ENCODE measurements around the gene ZFAND2B. TPM values are rescaled to one million over a fixed set of nuclear protein-coding genes. Genes with fewer than 3 reads are reported as not detected.
A peak's percentile ranks its signal among the peaks of the same experiment; 100 is the strongest.
"Not testable (repeated sequence)": the region's sequence is repeated elsewhere in the genome, so short reads cannot be mapped to it uniquely, and the experiment has no call there.

Gene ZFAND2B
- total and polyA plus RNA-seq, 2 donors: 15.3 to 38.2 TPM

DNA sequence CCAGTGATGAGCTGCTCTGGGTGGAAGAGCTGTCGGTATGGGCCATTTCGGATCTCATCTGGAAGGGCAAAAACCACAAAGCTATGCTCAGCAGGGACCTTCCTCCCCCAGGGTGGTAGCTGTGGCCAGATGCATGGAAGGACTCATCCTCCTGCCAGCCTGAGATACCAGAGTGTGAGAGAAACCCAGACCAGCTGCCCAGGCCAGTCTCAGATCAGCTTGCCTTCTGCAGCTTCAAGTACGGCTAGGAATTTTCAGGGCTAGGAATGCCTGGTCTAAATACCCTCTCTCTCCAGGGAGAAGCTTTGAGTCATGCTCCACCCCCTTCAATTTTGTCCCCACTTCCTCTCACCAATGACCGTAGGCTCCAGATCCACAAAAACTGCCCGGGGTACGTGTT, 45.1 kb downstream of the ZFAND2B start:
- Histone ChIP-seq H3K36me3 (ENCODE audit: insufficient read depth) (no peaks in the 10 kb centered on the region), H3K4me1 (ENCODE audit: insufficient read depth) (no peaks in the 10 kb centered on the region), H3K4me3 (ENCODE audit: low read depth, low read length) (no peak overlapping the region), H3K27ac (ENCODE audit: low read depth) (no peak overlapping the region)
- DNase-seq (ENCODE audit: extremely low spot score): no peak
- WGBS: 81% methylated on average over 6 of the region's 6 CpGs

DNA sequence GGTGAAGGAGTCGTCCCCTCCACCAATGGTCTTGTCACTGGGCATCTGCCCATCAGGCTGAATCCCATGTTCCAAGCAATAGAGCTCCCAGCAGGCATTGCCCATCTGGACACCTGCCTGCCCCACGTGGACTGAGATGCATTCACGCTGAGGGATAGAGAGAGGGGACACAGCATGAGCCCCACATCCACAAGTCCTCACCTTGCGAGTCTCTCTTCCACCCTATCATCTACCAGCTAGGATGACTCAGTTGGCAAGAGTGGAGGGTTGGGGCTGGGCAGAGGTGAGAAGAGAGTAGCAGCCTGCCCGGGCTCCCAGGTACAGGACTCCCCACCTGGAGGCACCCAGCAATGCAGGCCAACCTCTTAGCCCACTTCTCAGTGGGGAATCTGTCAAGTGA, 45.5 kb downstream of the ZFAND2B start:
- Histone ChIP-seq H3K4me3 (ENCODE audit: low read depth, low read length) (peak overlapping the region; percentile 59), H3K4me1 (ENCODE audit: insufficient read depth) (no peaks in the 10 kb centered on the region), H3K27ac (ENCODE audit: low read depth) (peak overlapping the region; percentile 28), H3K36me3 (ENCODE audit: insufficient read depth) (no peaks in the 10 kb centered on the region)
- no peak for DNase-seq (ENCODE audit: extremely low spot score)
- WGBS: 69% methylated on average over 5 of the region's 5 CpGs

DNA sequence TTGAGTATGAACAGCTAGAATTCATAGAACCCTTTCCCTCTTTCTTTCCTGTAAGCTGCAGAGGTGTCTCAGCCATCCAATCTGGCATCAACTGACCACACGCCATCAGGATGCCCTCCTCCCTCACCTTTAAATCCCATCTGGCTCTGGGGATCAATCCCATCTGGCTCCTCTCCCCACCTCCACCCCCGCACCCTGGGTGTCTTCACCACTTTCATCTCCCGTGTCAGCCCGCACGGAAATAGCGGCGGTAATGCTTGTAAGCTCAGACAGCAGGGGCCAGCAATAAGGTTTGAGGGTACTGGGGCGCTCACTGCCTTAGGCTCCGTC, 46.0 kb downstream of the ZFAND2B start:
- H3K4me1 ChIP-seq (ENCODE audit: insufficient read depth): no peaks in the 10 kb centered on the region
- H3K4me3 ChIP-seq (ENCODE audit: low read depth, low read length): peak overlapping the region; percentile 59
- peak overlapping the region; percentile 1 for H3K27ac ChIP-seq (ENCODE audit: low read depth)
- H3K36me3 ChIP-seq (ENCODE audit: insufficient read depth): no peaks in the 10 kb centered on the region
- DNase-seq (ENCODE audit: extremely low spot score): no peak
- WGBS: 16% methylated on average over 9 of the region's 9 CpGs

DNA sequence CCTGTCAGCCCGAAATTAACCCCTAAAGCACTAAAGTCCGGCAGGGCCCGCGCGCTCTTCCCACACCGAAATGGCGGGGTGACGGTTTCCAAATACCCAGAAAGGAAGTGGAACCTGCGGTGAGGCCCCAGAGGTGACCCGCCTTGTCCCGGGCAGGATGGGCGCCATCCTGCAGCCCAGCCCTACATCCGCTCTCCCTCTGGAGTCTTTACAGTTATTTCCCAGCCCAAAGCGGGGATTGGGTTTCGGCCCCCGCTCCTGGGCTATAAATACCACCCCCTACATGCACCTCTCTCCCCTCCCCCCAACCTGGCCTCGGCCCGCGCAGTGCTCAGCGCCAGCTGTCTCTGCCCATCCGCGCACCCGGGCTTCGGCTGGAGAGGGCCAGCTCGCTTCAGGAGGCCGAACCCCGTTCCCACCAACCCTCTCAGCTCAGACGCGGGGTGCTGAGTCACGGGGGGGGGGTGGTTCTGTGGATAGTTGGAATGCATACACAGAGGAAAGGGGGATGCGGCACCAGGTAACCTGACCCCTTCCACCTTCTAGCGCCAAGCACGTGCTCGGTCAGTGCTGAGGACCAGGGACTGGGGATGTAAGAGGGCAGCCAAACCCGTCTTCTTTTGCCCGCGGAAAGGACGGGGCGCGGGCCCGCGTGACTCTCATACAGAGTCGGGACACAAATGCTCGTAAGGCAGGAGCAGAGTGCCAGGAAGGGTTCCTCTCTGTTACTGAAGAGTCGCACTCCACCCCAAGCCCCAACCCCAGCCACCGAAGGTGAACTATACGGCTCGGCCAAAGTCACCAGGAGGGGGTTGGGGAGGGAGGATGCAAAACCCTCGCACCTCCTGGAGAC, 46.5 kb downstream of the ZFAND2B start, which contains the start of gene TUBA4B:
Gene TUBA4B, plus strand, starts transcription at position 344 of the 853 bp plus-strand sequence. Its CDS starts 165 bp downstream, at position 509.
- Histone ChIP-seq H3K36me3 (ENCODE audit: insufficient read depth) (no peaks in the 10 kb centered on the region), H3K4me3 (ENCODE audit: low read depth, low read length) (peak within 1 kb of the TSS; percentile 59), H3K27ac (ENCODE audit: low read depth) (peak within 1 kb of the TSS; percentile 43), H3K4me1 (ENCODE audit: insufficient read depth) (no peaks in the 10 kb centered on the region)
- DNase-seq (ENCODE audit: extremely low spot score): no peak
- 4% methylated on average over 49 of the region's 49 CpGs for WGBS

DNA sequence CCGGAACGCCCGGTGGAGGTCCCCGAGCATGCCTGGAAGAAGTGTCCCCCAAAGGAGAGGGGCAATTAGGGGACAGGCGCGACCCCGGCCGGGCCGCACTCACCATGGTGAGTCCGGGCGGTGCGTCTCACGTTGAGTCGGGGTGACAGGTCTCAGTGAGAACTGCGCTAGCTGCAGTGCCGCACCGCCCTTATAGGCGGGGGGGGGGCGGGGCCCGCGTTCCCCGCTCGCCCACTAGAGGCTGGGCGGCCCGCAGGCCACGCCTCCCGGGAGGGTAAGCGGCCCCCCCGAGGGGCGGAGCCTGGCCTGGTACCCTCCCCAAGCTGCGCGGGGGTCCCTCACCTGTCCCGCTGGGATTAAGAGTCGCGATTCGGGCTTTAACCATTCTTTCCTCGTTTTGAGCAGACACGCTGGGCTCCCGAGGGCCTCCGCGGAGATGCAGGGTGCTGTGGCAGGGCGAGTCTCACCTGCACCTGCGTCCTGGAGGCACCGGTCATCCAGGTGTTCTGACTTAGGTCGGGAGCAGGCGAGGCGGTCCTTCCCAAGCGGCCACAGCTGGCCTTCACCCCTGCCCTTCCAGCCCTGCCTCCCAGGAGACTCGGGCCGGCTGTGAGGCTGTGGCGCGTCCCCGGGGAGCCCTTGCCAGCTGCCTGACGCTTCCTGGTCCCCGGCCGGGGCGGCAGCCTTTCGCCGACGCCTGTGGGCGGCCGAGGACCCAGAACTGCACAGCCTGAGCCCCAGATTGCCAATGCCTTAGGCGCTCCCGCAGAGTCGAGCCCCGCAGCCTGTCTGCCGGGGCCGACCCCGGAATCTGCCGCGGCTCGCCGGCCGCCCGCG, 47.4 kb downstream of the ZFAND2B start, which contains the start of gene TUBA4A:
Gene TUBA4A, minus strand, starts transcription at position 166 of the 837 bp plus-strand sequence. Its CDS starts 60 bp downstream, at position 106.
- Histone ChIP-seq H3K4me3 (ENCODE audit: low read depth, low read length) (peak within 1 kb of the TSS; percentile 59), H3K36me3 (ENCODE audit: insufficient read depth) (no peaks in the 10 kb centered on the region), H3K4me1 (ENCODE audit: insufficient read depth) (no peaks in the 10 kb centered on the region), H3K27ac (ENCODE audit: low read depth) (peak within 1 kb of the TSS; percentile 64)
- DNase-seq (ENCODE audit: extremely low spot score): no peak
- WGBS: under 1% methylated on average over 76 of the region's 76 CpGs

DNA sequence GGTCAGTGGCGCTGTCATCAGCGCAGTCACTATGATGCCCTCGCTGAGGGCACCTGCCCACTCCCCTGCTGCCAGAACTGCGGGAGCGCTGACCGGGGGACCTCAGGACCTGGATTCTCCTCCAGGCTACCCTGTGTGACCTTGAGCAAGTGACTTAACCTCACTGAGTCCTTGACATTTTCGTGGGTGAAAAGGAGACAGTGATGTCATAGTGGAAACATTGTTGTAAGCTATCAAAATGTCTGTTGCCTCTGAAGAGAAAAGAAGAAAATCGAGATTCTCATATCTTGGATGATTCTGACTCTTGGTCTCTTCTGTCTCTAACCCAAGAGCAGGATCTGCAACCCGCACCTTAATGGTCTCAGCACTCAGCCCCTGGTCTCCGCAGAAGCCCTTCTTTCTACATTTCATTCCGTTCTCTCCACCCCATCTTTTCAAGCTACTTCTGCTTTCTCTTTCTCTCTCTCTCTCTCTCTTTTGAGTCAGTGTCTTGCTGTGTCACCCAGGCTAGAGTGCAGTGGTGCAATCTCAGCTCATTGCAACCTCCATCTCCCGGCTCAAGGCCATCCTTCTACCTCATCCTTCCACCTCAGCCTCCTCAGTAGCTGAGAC, 48.1 kb downstream of the ZFAND2B start:
- Histone ChIP-seq H3K36me3 (ENCODE audit: insufficient read depth) (no peaks in the 10 kb centered on the region), H3K4me1 (ENCODE audit: insufficient read depth) (no peaks in the 10 kb centered on the region), H3K27ac (ENCODE audit: low read depth) (no peak overlapping the region), H3K4me3 (ENCODE audit: low read depth, low read length) (peak overlapping the region; percentile 59)
- WGBS: 23% methylated on average over 12 of the region's 12 CpGs
- DNase-seq (ENCODE audit: extremely low spot score): no peak

DNA sequence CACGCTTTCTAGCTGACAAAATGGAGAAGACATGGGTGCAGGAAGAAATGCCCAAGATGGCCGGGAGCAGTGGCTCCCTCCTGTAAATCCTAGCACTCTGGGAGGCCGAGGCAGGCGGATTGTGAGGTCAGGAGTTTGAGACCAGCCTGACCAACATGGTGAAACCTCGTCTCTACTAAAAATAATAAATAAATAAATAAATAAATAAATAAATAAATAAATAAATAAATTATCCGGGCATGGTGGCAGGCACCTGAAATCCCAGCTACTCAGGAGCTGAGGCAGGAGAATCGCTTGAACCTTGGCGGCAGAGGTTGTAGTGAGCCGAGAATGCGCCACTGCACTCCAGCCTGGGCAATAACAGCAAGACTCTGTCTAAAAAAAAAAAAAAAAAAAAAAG, 52.4 kb downstream of the ZFAND2B start:
- not testable (repeated sequence) for DNase-seq (ENCODE audit: extremely low spot score); H3K27ac ChIP-seq (ENCODE audit: low read depth); H3K4me1 ChIP-seq (ENCODE audit: insufficient read depth); H3K4me3 ChIP-seq (ENCODE audit: low read depth, low read length); H3K36me3 ChIP-seq (ENCODE audit: insufficient read depth)
- 82% methylated on average over 10 of the region's 10 CpGs for WGBS

Other genes starting within 250 kb of the ZFAND2B start
- gene CDK5R2, start 247.1 kb upstream of the ZFAND2B start, total RNA-seq: 0.16 TPM
- 0.23 TPM for gene CDK5R2, start 247.1 kb upstream of the ZFAND2B start, polyA plus RNA-seq
- not detected for gene FEV, start 221.6 kb upstream of the ZFAND2B start, total RNA-seq
- gene FEV, start 221.6 kb upstream of the ZFAND2B start, polyA plus RNA-seq: not detected
- not detected for gene CRYBA2, start 213.4 kb upstream of the ZFAND2B start, total RNA-seq
- gene CRYBA2, start 213.4 kb upstream of the ZFAND2B start, polyA plus RNA-seq: not detected
- gene CFAP65, start 165.3 kb upstream of the ZFAND2B start, total RNA-seq: not detected
- gene CFAP65, start 165.3 kb upstream of the ZFAND2B start, polyA plus RNA-seq: not detected
- not detected for gene IHH, start 145.9 kb upstream of the ZFAND2B start, total RNA-seq
- 0.13 TPM for gene IHH, start 145.9 kb upstream of the ZFAND2B start, polyA plus RNA-seq
- gene NHEJ1, start 46.0 kb upstream of the ZFAND2B start, total RNA-seq: 13.3 TPM
- 17.6 TPM for gene NHEJ1, start 46.0 kb upstream of the ZFAND2B start, polyA plus RNA-seq
- gene SLC23A3, start 36.8 kb upstream of the ZFAND2B start, total RNA-seq: 2.2 TPM
- 0.79 TPM for gene SLC23A3, start 36.8 kb upstream of the ZFAND2B start, polyA plus RNA-seq
- gene CNPPD1, start 29.9 kb upstream of the ZFAND2B start, total RNA-seq: 23.0 TPM
- 77.7 TPM for gene CNPPD1, start 29.9 kb upstream of the ZFAND2B start, polyA plus RNA-seq
- gene RETREG2, start 28.5 kb upstream of the ZFAND2B start, total RNA-seq: 34.7 TPM
- 65.4 TPM for gene RETREG2, start 28.5 kb upstream of the ZFAND2B start, polyA plus RNA-seq
- 25.7 TPM for gene ABCB6, start 12.2 kb downstream of the ZFAND2B start, total RNA-seq
- gene ABCB6, start 12.2 kb downstream of the ZFAND2B start, polyA plus RNA-seq: 54.8 TPM
- gene ATG9A, start 22.9 kb downstream of the ZFAND2B start, total RNA-seq: 20.7 TPM
- 54.6 TPM for gene ATG9A, start 22.9 kb downstream of the ZFAND2B start, polyA plus RNA-seq
- gene ANKZF1, start 23.0 kb downstream of the ZFAND2B start, total RNA-seq: 30.6 TPM
- gene ANKZF1, start 23.0 kb downstream of the ZFAND2B start, polyA plus RNA-seq: 22.3 TPM
- 12.0 TPM for gene GLB1L, start 38.7 kb downstream of the ZFAND2B start, total RNA-seq
- 6.5 TPM for gene GLB1L, start 38.7 kb downstream of the ZFAND2B start, polyA plus RNA-seq
- 11.2 TPM for gene STK16, start 38.7 kb downstream of the ZFAND2B start, total RNA-seq
- 36.3 TPM for gene STK16, start 38.7 kb downstream of the ZFAND2B start, polyA plus RNA-seq
- gene TUBA4B, start 46.5 kb downstream of the ZFAND2B start, total RNA-seq: not detected
- gene TUBA4B, start 46.5 kb downstream of the ZFAND2B start, polyA plus RNA-seq: not detected
- 4.8 TPM for gene TUBA4A, start 47.1 kb downstream of the ZFAND2B start, total RNA-seq
- gene TUBA4A, start 47.1 kb downstream of the ZFAND2B start, polyA plus RNA-seq: 41.9 TPM
- gene DNAJB2, start 72.6 kb downstream of the ZFAND2B start, total RNA-seq: 38.7 TPM
- 76.9 TPM for gene DNAJB2, start 72.6 kb downstream of the ZFAND2B start, polyA plus RNA-seq
- gene PTPRN, start 102.6 kb downstream of the ZFAND2B start, total RNA-seq: 1.0 TPM
- 2.1 TPM for gene PTPRN, start 102.6 kb downstream of the ZFAND2B start, polyA plus RNA-seq
- not detected for gene RESP18, start 126.0 kb downstream of the ZFAND2B start, total RNA-seq
- not detected for gene RESP18, start 126.0 kb downstream of the ZFAND2B start, polyA plus RNA-seq
- 36.9 TPM for gene DNPEP, start 181.1 kb downstream of the ZFAND2B start, total RNA-seq
- gene DNPEP, start 181.1 kb downstream of the ZFAND2B start, polyA plus RNA-seq: 96.8 TPM
- gene DES, start 211.6 kb downstream of the ZFAND2B start, total RNA-seq: 1,909 TPM
- gene DES, start 211.6 kb downstream of the ZFAND2B start, polyA plus RNA-seq: 8,236 TPM
- 31.2 TPM for gene SPEG, start 228.1 kb downstream of the ZFAND2B start, total RNA-seq
- 226 TPM for gene SPEG, start 228.1 kb downstream of the ZFAND2B start, polyA plus RNA-seq

All from urinary bladder (tissue), 4 donors.